Panc1 (cell line): ENCODE measurements around the gene COA8.

Experiments used
- CTCF ChIP-seq: fragments of 450-650 bp; IDR thresholded peaks from 2 replicates; pipeline ENCODE4 v1.5.1; 2017; ENCODE audit warnings: mild to moderate bottlenecking
- POLR2AphosphoS5 ChIP-seq: IDR thresholded peaks from 2 replicates; pipeline ENCODE4 v1.6.1; 2012; ENCODE audit warnings: mild to moderate bottlenecking, low read depth, low read length, moderate library complexity
- SIN3A ChIP-seq: IDR thresholded peaks from 2 replicates; pipeline ENCODE4 v1.6.1; 2012; ENCODE audit warnings: low read depth, mild to moderate bottlenecking, low read length, moderate library complexity, borderline replicate concordance; ENCODE audit not compliant: insufficient read depth
- TF ChIP-seq, protein P1 (sequence below), 2 experiments: IDR thresholded peaks; 2 replicates each; pipeline ENCODE4 v1.6.1; 2011 to 2012; ENCODE audit warnings: low read depth in 2 of 2, control low read depth in 1 of 2, low read length in 1 of 2, mild to moderate bottlenecking in 1 of 2, moderate library complexity in 1 of 2; ENCODE audit not compliant: insufficient read depth in 1 of 2

- TF ChIP-seq POLR2AphosphoS5 (no peak), CTCF (no peak), SIN3A (no peak)
- TF ChIP-seq, protein P1, sequence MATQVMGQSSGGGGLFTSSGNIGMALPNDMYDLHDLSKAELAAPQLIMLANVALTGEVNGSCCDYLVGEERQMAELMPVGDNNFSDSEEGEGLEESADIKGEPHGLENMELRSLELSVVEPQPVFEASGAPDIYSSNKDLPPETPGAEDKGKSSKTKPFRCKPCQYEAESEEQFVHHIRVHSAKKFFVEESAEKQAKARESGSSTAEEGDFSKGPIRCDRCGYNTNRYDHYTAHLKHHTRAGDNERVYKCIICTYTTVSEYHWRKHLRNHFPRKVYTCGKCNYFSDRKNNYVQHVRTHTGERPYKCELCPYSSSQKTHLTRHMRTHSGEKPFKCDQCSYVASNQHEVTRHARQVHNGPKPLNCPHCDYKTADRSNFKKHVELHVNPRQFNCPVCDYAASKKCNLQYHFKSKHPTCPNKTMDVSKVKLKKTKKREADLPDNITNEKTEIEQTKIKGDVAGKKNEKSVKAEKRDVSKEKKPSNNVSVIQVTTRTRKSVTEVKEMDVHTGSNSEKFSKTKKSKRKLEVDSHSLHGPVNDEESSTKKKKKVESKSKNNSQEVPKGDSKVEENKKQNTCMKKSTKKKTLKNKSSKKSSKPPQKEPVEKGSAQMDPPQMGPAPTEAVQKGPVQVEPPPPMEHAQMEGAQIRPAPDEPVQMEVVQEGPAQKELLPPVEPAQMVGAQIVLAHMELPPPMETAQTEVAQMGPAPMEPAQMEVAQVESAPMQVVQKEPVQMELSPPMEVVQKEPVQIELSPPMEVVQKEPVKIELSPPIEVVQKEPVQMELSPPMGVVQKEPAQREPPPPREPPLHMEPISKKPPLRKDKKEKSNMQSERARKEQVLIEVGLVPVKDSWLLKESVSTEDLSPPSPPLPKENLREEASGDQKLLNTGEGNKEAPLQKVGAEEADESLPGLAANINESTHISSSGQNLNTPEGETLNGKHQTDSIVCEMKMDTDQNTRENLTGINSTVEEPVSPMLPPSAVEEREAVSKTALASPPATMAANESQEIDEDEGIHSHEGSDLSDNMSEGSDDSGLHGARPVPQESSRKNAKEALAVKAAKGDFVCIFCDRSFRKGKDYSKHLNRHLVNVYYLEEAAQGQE (IDR thresholded peaks at IDR 0.05; ENCODE audit: insufficient read depth in 1 of 2, low read depth in 2 of 2, low read length in 1 of 2) = no peak
Measured at GRCh38 chr14:103574707-103575285, 12.0 kb downstream of the COA8 start.
